Activated naive CD8-positive, alpha-beta T cell treated with anti-CD3 and anti-CD28 coated beads, Interleukin-2, amount 10 ng/mL, durations not matched to agents 7 days and 5 days (primary cell): ENCODE measurements around the gene DNAJA3. TPM values are rescaled to one million over a fixed set of nuclear protein-coding genes. Genes with fewer than 3 reads are reported as not detected.
"Not testable (repeated sequence)": the region's sequence is repeated elsewhere in the genome, so short reads cannot be mapped to it uniquely, and the experiment has no call there.

Source experiments
- ATAC-seq: fragments of 150-1000 bp; cut with Tn5 transposase; one replicate; pipeline ENCODE4 v1.10.0; 2021; ENCODE audit warnings: low read depth, moderate library complexity
- POLR2A ChIA-PET: fragments of 350-600 bp; sonication (Branson Sonifier 250); formaldehyde crosslinking; loops from one replicate; lab custom pipeline; 2021; ENCODE audit warnings: antibody characterized with exemption; lab: Charles Lee
- DNase-seq: peaks from one replicate; pipeline ENCODE4 v3.0.0; 2021
- H3K27ac Mint-ChIP-seq: one replicate; pipeline ENCODE4 v1.8.0; 2022; ENCODE audit warnings: mild to moderate bottlenecking, mixed read lengths
- H3K27me3 Mint-ChIP-seq: one replicate; pipeline ENCODE4 v1.8.0; 2022; ENCODE audit warnings: mild to moderate bottlenecking, moderate library complexity, mixed read lengths
- H3K36me3 Mint-ChIP-seq: one replicate; pipeline ENCODE4 v1.8.0; 2021; ENCODE audit warnings: mild to moderate bottlenecking, mixed read lengths
- H3K4me1 Mint-ChIP-seq: one replicate; pipeline ENCODE4 v1.8.0; 2021; ENCODE audit warnings: mixed read lengths
- H3K4me3 Mint-ChIP-seq: one replicate; pipeline ENCODE4 v1.8.0; 2022; ENCODE audit warnings: mild to moderate bottlenecking, moderate library complexity, mixed read lengths
- H3K9me3 Mint-ChIP-seq: one replicate; pipeline ENCODE4 v1.8.0; 2021; ENCODE audit warnings: mixed read lengths
- total RNA-seq, 2 experiments: library from RNA; stranded (reverse); gene quantifications; one replicate each; pipeline ENCODE4 v1.2.3, GENCODE V29; 2021

DNAJA3 gene
- total RNA-seq, 2 experiments from 2014 or later: 52.2 to 62.2 TPM

- H3K9me3 Mint-ChIP-seq: no peaks in the 10 kb centered on the region
- H3K27ac Mint-ChIP-seq: no peak overlapping the region
- no peaks in the 10 kb centered on the region for H3K27me3 Mint-ChIP-seq
- H3K36me3 Mint-ChIP-seq: peaks cover 10% of the 10 kb centered on the region
- no peak overlapping the region for H3K4me3 Mint-ChIP-seq
- ATAC-seq (peak; percentile 34), DNase-seq (no peak)
- POLR2A ChIA-PET: no interaction called here
- peaks cover 4% of the 10 kb centered on the region for H3K4me1 Mint-ChIP-seq
Observed at GRCh38 chr16:4391631-4392381, 33.9 kb upstream of the DNAJA3 start.

GRCh38 chr16:4392382-4393239 lies 33.1 kb upstream of the DNAJA3 start:
- DNase-seq: no peak
- ATAC-seq: peak; percentile 9
- H3K4me3 Mint-ChIP-seq: no peak overlapping the region
- H3K27me3 Mint-ChIP-seq: no peaks in the 10 kb centered on the region
- H3K27ac Mint-ChIP-seq: no peak overlapping the region
- no peaks in the 10 kb centered on the region for H3K9me3 Mint-ChIP-seq
- H3K36me3 Mint-ChIP-seq: peaks cover 10% of the 10 kb centered on the region
- POLR2A ChIA-PET: no interaction called here
- peaks cover 4% of the 10 kb centered on the region for H3K4me1 Mint-ChIP-seq

GRCh38 chr16:4393240-4393600 lies 32.4 kb upstream of the DNAJA3 start:
- no peaks in the 10 kb centered on the region for H3K9me3 Mint-ChIP-seq
- no peak overlapping the region for H3K27ac Mint-ChIP-seq
- peaks cover 4% of the 10 kb centered on the region for H3K4me1 Mint-ChIP-seq
- ATAC-seq: no peak
- no peak for DNase-seq
- POLR2A ChIA-PET: no interaction called here
- no peaks in the 10 kb centered on the region for H3K27me3 Mint-ChIP-seq
- H3K4me3 Mint-ChIP-seq: no peak overlapping the region
- H3K36me3 Mint-ChIP-seq: peaks cover 10% of the 10 kb centered on the region

GRCh38 chr16:4393850-4394249 lies 31.8 kb upstream of the DNAJA3 start:
- H3K9me3 Mint-ChIP-seq, POLR2A ChIA-PET, H3K27ac Mint-ChIP-seq, ATAC-seq, H3K27me3 Mint-ChIP-seq, DNase-seq, H3K4me3 Mint-ChIP-seq, H3K36me3 Mint-ChIP-seq, H3K4me1 Mint-ChIP-seq: not testable (repeated sequence)

- Mint-ChIP-seq H3K9me3 (no peaks in the 10 kb centered on the region), H3K4me3 (no peak overlapping the region), H3K4me1 (peaks cover 4% of the 10 kb centered on the region), H3K27me3 (no peaks in the 10 kb centered on the region), H3K27ac (peak overlapping the region; percentile 66), H3K36me3 (peaks cover 10% of the 10 kb centered on the region)
- POLR2A ChIA-PET: no interaction called here
- no peak for DNase-seq
- ATAC-seq: no peak
Observed at GRCh38 chr16:4395055-4395726, 30.5 kb upstream of the DNAJA3 start.

- DNase-seq (no peak), ATAC-seq (no peak)
- H3K27me3 Mint-ChIP-seq: no peaks in the 10 kb centered on the region
- H3K4me3 Mint-ChIP-seq: no peak overlapping the region
- H3K9me3 Mint-ChIP-seq: no peaks in the 10 kb centered on the region
- peaks cover 5% of the 10 kb centered on the region for H3K4me1 Mint-ChIP-seq
- H3K36me3 Mint-ChIP-seq: peaks cover 13% of the 10 kb centered on the region
- POLR2A ChIA-PET: interaction anchor here (0.7 kb wide), 1 partner anchor 61 kb away, joined by 3 read pairs; no protein-coding TSS in a partner anchor
- H3K27ac Mint-ChIP-seq: no peak overlapping the region
Observed at GRCh38 chr16:4399001-4399730, 26.5 kb upstream of the DNAJA3 start.

GRCh38 chr16:4401094-4401501 lies 24.6 kb upstream of the DNAJA3 start:
- Mint-ChIP-seq H3K4me1 (peaks cover 7% of the 10 kb centered on the region), H3K9me3 (no peaks in the 10 kb centered on the region), H3K27ac (no peak overlapping the region), H3K27me3 (no peaks in the 10 kb centered on the region), H3K4me3 (no peak overlapping the region), H3K36me3 (peaks cover 12% of the 10 kb centered on the region)
- POLR2A ChIA-PET: no interaction called here
- DNase-seq: no peak
- no peak for ATAC-seq

- DNase-seq (no peak), ATAC-seq (no peak)
- peaks cover 7% of the 10 kb centered on the region for H3K4me1 Mint-ChIP-seq
- H3K27me3 Mint-ChIP-seq: no peaks in the 10 kb centered on the region
- POLR2A ChIA-PET: no interaction called here
- H3K9me3 Mint-ChIP-seq: no peaks in the 10 kb centered on the region
- peaks cover 12% of the 10 kb centered on the region for H3K36me3 Mint-ChIP-seq
- no peak overlapping the region for H3K27ac Mint-ChIP-seq
- no peak overlapping the region for H3K4me3 Mint-ChIP-seq
Observed at GRCh38 chr16:4401510-4401909, 24.2 kb upstream of the DNAJA3 start.

DNA sequence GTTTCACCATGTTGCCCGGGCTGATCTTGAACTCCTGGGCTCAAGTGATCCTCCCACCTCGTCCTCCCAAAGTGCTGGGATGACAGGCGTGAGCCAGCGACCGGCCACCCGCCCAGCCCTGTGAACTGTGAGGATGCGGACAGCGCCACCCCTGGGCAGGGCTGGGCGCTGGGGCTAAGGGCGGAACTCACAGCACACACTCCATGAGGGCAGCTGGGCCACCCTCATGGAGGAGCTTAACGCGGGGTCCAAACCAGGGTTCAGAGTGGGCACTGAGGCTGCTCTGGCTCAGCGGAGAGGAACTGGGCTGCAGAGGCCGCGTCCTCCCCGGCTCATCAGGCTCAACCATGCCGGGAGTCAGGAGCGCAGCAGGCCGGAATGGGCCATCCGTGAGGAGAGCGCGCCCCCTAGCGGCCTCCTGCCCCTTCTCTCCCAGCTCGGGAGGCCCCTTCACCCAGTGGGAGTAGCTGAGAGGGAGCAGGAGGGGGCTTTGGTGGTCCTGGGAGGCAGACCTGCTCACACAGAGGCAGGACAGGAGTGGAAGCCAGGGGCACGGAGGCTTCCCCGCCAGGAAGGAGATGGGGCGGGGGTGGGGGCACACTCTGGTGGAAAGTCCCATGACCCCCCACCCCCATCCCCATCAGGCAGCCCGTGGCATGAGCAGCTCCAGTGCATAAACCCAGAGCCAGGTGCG lies 23.1 kb upstream of the DNAJA3 start:
- peaks cover 7% of the 10 kb centered on the region for H3K4me1 Mint-ChIP-seq
- DNase-seq (peak; percentile 79), ATAC-seq (peak; percentile 71)
- POLR2A ChIA-PET: interaction anchor here (1.2 to 1.3 kb wide), 2 partner anchors 13 to 130 kb away, joined by 3 to 4 read pairs; partner anchors contain the start of gene TFAP4
- no peak overlapping the region for H3K27ac Mint-ChIP-seq
- no peaks in the 10 kb centered on the region for H3K27me3 Mint-ChIP-seq
- no peak overlapping the region for H3K4me3 Mint-ChIP-seq
- no peaks in the 10 kb centered on the region for H3K9me3 Mint-ChIP-seq
- peaks cover 12% of the 10 kb centered on the region for H3K36me3 Mint-ChIP-seq

DNA sequence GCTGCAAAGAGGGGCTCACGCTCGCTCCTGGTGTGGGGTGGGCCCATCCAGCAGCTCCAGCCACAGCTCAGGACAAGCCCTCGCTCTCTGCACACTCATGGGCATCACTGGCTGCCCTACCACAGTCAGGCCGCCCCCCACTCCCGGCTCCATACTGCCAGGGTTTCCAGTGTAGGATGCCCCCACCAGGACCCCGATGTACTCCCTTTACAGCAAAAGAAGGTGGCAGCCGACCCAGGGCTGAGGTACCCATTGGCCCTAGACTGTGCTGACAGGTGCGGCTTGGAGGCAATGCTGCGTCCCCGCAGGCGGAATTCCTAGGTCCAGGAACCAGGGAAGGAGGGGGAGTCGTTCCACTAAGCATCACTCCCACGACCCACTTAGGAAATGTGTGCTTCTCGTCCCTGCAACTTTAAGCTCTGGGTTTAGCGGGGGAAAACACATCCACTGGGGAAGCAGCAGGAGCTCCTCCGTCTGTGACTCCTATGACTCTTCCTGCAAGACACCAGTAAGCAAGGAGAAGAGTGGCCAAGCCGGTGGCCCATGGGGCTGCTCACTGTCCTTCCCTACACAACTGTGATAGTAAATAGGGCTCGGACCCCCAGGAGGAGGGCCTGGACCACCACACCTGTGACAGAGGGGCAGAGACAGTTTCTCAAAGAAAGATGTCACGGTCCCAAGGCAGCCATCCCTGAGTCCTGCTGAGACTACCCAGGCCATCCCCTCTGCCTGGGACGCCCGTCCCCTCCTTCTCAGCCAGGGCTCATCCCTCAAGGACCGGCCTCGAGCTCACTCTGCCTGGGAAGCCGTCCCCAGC lies 22.3 kb upstream of the DNAJA3 start:
- Mint-ChIP-seq H3K9me3 (no peaks in the 10 kb centered on the region), H3K4me1 (peaks cover 7% of the 10 kb centered on the region), H3K27ac (no peak overlapping the region), H3K4me3 (no peak overlapping the region), H3K36me3 (peaks cover 12% of the 10 kb centered on the region), H3K27me3 (no peaks in the 10 kb centered on the region)
- DNase-seq (peak; percentile 30), ATAC-seq (no peak)
- POLR2A ChIA-PET: interaction anchor here (0.9 to 1.3 kb wide), 3 partner anchors 12 to 131 kb away, joined by 3 to 4 read pairs (median 3); partner anchors contain the start of gene TFAP4

DNA sequence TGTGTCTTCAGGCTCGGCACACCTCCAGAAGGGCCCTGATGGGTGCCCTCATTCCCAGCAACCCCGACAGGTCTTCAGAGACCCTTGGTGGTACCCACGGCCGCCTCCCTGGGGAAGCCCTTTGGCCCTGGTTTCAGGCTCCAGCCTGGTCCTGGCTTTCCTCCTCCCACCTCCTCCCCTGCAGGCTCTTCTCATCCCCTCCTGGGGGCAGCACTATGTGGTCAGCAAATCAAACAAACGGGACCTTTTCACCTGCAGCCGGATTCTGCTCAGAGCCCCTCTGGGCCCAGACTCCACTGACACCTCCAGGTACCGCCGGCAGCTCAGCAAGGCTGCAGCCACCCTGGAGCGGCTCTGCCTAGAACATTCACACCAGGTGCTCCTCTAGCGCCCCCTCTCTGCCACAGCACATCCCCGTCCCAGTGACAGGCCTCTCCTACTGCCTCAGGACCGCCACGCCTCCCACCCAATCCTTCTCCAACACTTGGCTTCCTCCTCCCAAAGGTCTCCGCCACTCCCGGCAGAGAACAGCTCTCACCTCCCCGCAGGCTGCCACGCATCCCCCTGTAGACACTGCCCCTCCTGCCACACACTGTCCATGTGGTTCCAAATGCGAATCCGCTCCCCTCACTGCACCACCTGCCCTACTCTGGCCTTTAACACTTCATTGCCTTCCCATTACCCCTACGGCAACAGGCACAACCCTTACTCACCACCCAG lies 21.3 kb upstream of the DNAJA3 start:
- Mint-ChIP-seq H3K9me3 (no peaks in the 10 kb centered on the region), H3K27ac (peak overlapping the region; percentile 14), H3K4me3 (no peak overlapping the region), H3K4me1 (peaks cover 7% of the 10 kb centered on the region), H3K27me3 (no peaks in the 10 kb centered on the region), H3K36me3 (peaks cover 12% of the 10 kb centered on the region)
- DNase-seq (peak; percentile 59), ATAC-seq (peak; percentile 37)
- POLR2A ChIA-PET: interaction anchor here (0.9 to 1.1 kb wide), 2 partner anchors 11 to 12 kb away, joined by 3 read pairs; partner anchors contain the start of gene CORO7
